GM21423 (cell line): ENCODE data around the gene SERINC2.
"Not testable (repeated sequence)": the region's sequence is repeated elsewhere in the genome, so short reads cannot be mapped to it uniquely, and the experiment has no call there.

Source experiments
- ATAC-seq: cut with Tn5 transposase; IDR thresholded peaks from one replicate; pipeline ENCODE4 v1.9.1; 2021; ENCODE audit warnings: mild to moderate bottlenecking, moderate library complexity; ENCODE audit not compliant: unreplicated experiment

Gene SERINC2

GRCh38 chr1:31431351-31432257, 18.6 kb downstream of the SERINC2 start:
- not testable (repeated sequence) for ATAC-seq

- no peak for ATAC-seq
Observed at GRCh38 chr1:31432592-31433395, 19.8 kb downstream of the SERINC2 start.

DNA sequence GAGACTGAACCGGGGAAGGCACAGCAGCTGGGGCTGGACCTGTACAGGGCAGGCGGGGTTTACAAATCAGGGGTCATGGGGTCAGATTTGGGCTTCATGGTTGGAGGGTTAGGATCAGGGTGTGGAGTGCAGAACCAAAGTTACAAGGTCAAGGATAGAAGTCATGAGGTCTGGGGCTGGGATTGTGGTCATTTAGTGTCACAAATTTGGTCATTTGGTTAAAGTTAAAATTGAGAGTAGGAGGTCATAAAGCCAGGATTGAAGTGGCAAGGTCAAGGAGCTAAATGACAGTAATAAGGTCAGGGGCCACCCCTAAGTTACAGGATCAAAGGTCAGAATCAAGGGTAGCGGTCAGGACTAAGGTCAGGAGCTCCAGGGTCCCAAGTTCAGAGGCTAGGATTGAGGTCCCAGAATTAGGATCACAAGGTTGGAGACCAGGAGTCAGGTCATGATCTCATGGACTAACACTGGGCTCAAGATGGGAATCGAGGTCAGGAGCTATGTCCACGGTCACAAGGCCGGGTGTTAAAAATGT, 20.4 kb downstream of the SERINC2 start:
- no peak for ATAC-seq

DNA sequence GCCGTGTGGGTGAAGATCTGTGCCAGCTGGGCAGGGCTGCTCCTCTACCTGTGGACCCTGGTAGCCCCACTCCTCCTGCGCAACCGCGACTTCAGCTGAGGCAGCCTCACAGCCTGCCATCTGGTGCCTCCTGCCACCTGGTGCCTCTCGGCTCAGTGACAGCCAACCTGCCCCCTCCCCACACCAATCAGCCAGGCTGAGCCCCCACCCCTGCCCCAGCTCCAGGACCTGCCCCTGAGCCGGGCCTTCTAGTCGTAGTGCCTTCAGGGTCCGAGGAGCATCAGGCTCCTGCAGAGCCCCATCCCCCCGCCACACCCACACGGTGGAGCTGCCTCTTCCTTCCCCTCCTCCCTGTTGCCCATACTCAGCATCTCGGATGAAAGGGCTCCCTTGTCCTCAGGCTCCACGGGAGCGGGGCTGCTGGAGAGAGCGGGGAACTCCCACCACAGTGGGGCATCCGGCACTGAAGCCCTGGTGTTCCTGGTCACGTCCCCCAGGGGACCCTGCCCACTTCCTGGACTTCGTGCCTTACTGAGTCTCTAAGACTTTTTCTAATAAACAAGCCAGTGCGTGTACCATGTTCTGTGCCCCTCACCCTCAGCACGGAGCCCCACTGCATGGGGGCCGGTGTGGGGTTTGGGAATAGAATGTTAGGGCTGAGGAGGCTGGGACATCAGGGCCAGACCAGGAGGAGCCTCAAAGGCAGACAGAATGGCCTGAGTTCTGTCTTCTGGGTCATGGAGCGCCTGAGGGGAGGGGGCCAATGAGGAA, 21.3 kb downstream of the SERINC2 start:
- no peak for ATAC-seq

DNA sequence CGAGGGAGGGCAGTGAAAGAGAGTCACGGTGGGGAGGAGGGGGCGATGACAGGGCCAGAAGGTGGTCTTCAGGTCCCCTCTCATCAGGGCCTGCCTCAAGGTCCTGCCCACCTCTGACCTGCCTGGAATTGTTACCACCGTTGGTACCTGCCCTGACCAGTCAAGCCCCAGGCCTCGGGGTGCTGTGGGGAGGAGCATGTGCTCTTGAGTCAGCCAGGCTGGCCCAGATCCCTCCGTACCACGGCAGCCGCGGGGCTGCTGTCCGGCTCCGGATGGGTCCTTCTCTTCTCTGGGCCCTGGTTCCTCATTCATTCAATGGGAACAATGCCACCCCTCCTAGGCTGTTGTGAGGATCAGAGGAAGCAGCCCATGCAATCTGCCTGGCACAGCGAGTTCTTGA, 22.0 kb downstream of the SERINC2 start:
- no peak for ATAC-seq

DNA sequence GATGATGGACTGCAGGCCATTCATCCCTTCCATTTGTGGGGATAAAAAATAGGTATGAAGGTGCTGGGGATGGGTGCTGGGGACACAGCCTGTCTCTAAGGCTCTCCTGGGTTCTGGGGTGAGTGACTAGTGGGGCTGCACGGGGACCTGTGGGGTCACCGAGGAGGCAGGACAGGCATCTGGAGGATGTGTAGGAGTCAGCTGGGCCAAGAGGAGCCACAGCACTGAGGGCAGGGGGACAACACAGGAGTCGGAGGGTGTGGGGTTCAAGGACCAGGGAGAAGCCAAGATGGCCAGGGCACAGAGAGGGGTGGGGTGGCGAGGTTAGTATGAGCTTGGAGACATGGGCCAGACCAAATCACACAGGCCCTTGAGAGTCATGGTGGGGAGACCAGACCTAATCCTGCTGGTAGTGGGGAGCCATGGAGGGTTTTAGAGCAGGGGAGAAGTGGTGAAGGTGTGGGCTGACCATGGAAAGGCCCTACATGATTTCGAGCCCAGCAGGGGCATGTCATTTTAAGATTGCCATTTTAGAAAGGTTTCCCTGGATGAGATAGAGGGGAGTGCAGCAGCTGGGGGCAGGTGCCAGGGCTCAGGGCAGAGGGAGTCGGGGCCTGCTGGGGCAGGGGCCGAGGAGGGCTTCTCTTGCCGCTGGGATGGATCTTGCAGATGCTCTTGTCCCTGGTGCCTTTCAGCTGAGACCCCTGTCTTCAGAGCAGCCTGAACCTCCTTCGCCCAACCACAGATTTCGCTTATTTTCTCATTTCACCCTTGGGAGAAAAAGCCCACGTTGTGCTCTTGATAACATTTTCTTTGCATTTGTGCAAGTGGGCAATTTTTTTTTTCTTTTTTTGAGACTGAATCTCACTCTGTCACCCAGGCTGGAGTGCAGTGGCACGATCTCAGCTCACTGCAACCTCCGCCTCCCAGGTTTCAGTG, 22.7 kb downstream of the SERINC2 start:
- no peak for ATAC-seq

- no peak for ATAC-seq
Observed at GRCh38 chr1:31436596-31437432, 23.8 kb downstream of the SERINC2 start.

DNA sequence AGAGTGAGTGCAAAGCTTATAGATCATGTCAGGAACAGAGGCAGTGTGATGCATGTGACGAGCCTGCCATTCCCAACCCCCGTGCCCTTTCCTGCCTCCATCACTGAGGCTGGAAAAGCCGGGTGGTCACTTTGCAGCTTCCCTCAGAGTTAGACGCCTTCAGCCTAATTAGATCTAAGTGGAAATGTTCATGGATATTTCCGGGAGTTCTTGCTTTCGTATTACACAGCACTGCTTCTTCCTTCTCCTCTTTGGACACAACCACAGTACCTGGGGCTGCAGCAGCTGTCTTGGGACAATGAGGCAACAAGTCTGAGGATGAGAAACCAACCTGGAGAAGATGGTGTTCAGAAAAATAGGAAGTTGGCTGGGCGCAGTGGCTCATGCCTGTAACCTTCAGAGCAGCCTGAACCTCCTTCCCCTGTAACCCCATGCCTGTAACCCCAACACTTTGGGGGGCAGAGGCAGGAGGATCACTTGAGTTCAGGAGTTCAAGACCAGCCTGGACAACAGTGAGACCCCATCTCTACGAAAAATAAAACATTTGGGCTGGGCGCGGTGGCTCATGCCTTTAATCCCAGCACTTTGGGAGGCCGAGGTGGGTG, 24.5 kb downstream of the SERINC2 start:
- ATAC-seq = no peak

- no peak for ATAC-seq
Observed at GRCh38 chr1:31439276-31439675, 26.3 kb downstream of the SERINC2 start.

GRCh38 chr1:31441073-31441472, 28.1 kb downstream of the SERINC2 start:
- ATAC-seq = no peak

GRCh38 chr1:31441558-31441957, 28.5 kb downstream of the SERINC2 start:
- ATAC-seq = no peak

- ATAC-seq = no peak
Observed at GRCh38 chr1:31441970-31442647, 29.1 kb downstream of the SERINC2 start.

DNA sequence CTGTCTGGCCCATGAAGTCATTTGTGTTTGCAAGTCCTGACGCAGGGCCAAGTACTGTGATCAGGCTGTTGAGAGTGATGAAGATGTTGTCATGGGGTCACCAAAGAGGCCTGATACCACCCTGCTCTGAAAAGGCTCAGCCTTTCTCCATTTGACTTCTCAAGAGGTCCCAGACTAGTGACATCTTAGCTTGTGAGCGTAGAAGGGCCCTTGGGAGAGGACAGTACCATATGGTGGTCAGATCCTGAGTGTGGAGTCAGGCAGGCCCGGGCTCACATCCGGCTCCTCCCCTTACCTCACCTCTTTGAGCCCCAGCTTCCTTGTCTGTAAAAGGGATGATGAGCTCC, 29.6 kb downstream of the SERINC2 start:
- no peak for ATAC-seq

DNA sequence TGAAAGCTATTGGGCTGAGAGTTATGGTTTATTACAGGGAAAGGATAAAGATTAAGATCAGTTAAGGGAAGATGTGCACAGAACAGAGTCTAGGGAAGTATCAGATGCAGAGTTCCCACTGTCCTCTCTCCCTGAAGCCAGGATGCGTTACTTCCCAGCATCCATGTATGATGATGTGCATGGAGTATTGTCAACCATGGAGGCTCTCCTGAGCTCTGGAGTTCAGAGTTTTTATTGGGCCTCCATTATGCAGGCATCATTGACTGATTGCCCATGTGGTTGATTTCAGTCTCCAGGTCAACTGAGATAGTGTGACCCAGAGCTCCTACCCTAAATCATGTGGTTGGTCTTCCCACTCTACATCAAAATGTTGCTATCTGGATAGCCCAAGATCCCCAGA, 30.7 kb downstream of the SERINC2 start:
- ATAC-seq = no peak

GRCh38 chr1:31444725-31445448, 31.9 kb downstream of the SERINC2 start:
- no peak for ATAC-seq

- no peak for ATAC-seq
Observed at GRCh38 chr1:31445951-31446350, 32.9 kb downstream of the SERINC2 start.

- ATAC-seq = no peak
Observed at GRCh38 chr1:31447210-31447609, 34.2 kb downstream of the SERINC2 start.
